ENCODE measurements around the gene WNT3A.

DNA sequence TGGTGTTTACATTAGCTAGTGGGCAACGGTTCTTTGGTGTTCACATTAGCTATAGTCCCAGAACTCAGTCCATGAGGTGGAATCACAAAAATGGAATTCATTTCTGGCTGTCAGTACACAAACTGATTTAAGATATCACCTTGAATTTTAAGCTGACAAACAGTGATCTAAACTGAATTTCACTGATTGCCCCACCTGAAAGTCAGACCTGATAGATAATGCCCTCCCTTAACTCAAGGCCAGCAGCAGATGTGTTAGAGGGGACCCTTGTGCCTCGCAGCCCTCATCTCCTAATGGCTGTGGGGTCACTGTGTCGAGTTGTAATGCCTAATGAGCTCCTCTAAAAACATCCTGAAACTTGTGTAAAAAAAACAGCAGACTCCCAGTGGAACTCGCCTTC is 84.3 kb downstream of the WNT3A start:
- TF ChIP-seq EZH2 (IDR thresholded peaks at IDR 0.05) (no peak), POLR2AphosphoS5 (IDR thresholded peaks at IDR 0.05; ENCODE audit: borderline replicate concordance, low read depth, low read length) (no peak)
